HepG2 (cell line): ENCODE data around the gene NCBP2. TPM values are rescaled to one million over a fixed set of nuclear protein-coding genes. Genes with fewer than 3 reads are reported as not detected.

Source experiments
- ATF5 ChIP-seq: sonication (generic); formaldehyde crosslinking; IDR thresholded peaks from 2 replicates; pipeline ENCODE4 v1.4.0; 2020; ENCODE audit warnings: mild to moderate bottlenecking, low read depth, missing genetic modification reagents
- BRD4 ChIP-seq: sonication (generic); formaldehyde crosslinking; IDR thresholded peaks from 2 replicates; pipeline ENCODE4 v1.4.0; 2020; ENCODE audit warnings: missing genetic modification reagents
- CBX2 ChIP-seq, 2 experiments: fragments of 200-600 bp in 1 of 2; sonication (generic); formaldehyde crosslinking in 1 of 2; IDR thresholded peaks; 2 replicates each; pipeline versions ENCODE4 v1.7.0 to v1.8.1; 2018 to 2022; ENCODE audit warnings: low read depth in 2 of 2, low read length in 1 of 2, mild to moderate bottlenecking in 1 of 2, missing genetic modification reagents in 1 of 2
- GPN1 ChIP-seq: sonication (generic); formaldehyde crosslinking; IDR thresholded peaks from 2 replicates; pipeline ENCODE4 v1.5.1; 2020; ENCODE audit warnings: missing genetic modification reagents, borderline replicate concordance
- HDAC1 ChIP-seq: sonication (generic); formaldehyde crosslinking; IDR thresholded peaks from 2 replicates; pipeline ENCODE4 v1.5.1; 2020; ENCODE audit warnings: mild to moderate bottlenecking, missing genetic modification reagents
- IKZF4 ChIP-seq: sonication (generic); formaldehyde crosslinking; IDR thresholded peaks from 2 replicates; pipeline ENCODE4 v1.5.1; 2020; ENCODE audit warnings: borderline replicate concordance, mild to moderate bottlenecking, low read depth, missing genetic modification reagents; ENCODE audit errors: not compliant biosample characterization
- IRX3 ChIP-seq: sonication (generic); formaldehyde crosslinking; IDR thresholded peaks from 2 replicates; pipeline ENCODE4 v1.8.1; 2023; ENCODE audit warnings: mild to moderate bottlenecking, low read depth, missing genetic modification reagents, borderline replicate concordance
- KDM2A ChIP-seq: sonication (generic); formaldehyde crosslinking; IDR thresholded peaks from 2 replicates; pipeline ENCODE4 v1.4.0; 2020; ENCODE audit warnings: low read depth, missing genetic modification reagents, borderline replicate concordance
- KLF12 ChIP-seq: sonication (generic); formaldehyde crosslinking; IDR thresholded peaks from 2 replicates; pipeline ENCODE4 v1.4.0; 2020; ENCODE audit warnings: missing genetic modification reagents, borderline replicate concordance
- REL ChIP-seq: sonication (generic); formaldehyde crosslinking; conservative IDR thresholded peaks from 2 replicates; pipeline ENCODE4 v1.8.0; 2022; ENCODE audit warnings: mild to moderate bottlenecking, missing genetic modification reagents, moderate library complexity
- SP4 ChIP-seq: sonication (generic); formaldehyde crosslinking; IDR thresholded peaks from 2 replicates; pipeline ENCODE4 v1.8.1; 2023; ENCODE audit warnings: mild to moderate bottlenecking, missing genetic modification reagents
- SPEN ChIP-seq: sonication (generic); formaldehyde crosslinking; IDR thresholded peaks from 2 replicates; pipeline ENCODE4 v1.5.1; 2020; ENCODE audit warnings: low read depth, mild to moderate bottlenecking, missing genetic modification reagents
- YEATS2 ChIP-seq: sonication (generic); formaldehyde crosslinking; IDR thresholded peaks from 2 replicates; pipeline ENCODE4 v1.4.0; 2020; ENCODE audit warnings: missing genetic modification reagents, borderline replicate concordance
- ZBTB7A ChIP-seq: sonication (generic); formaldehyde crosslinking; IDR thresholded peaks from 2 replicates; pipeline ENCODE4 v1.8.0; 2022; ENCODE audit warnings: mild to moderate bottlenecking, missing genetic modification reagents
- ZKSCAN5 ChIP-seq: sonication (generic); formaldehyde crosslinking; IDR thresholded peaks from 2 replicates; pipeline ENCODE4 v1.5.1; 2020; ENCODE audit warnings: mild to moderate bottlenecking, missing genetic modification reagents
- ZNF331 ChIP-seq: sonication (generic); formaldehyde crosslinking; IDR thresholded peaks from 2 replicates; pipeline ENCODE4 v1.4.0; 2020; ENCODE audit warnings: missing genetic modification reagents
- ZNF34 ChIP-seq: sonication (generic); formaldehyde crosslinking; IDR thresholded peaks from 2 replicates; pipeline ENCODE4 v1.4.0; 2020; ENCODE audit warnings: mild to moderate bottlenecking, missing genetic modification reagents, borderline replicate concordance
- ZNF512B ChIP-seq: sonication (generic); formaldehyde crosslinking; IDR thresholded peaks from 2 replicates; pipeline ENCODE4 v1.5.1; 2020; ENCODE audit warnings: missing genetic modification reagents, mild to moderate bottlenecking, borderline replicate concordance
- ZNF552 ChIP-seq: sonication (generic); formaldehyde crosslinking; IDR thresholded peaks from 2 replicates; pipeline ENCODE4 v1.9.0; 2022; ENCODE audit warnings: missing genetic modification reagents, mild to moderate bottlenecking, borderline replicate concordance
- ZNF572 ChIP-seq: sonication (generic); formaldehyde crosslinking; IDR thresholded peaks from 2 replicates; pipeline ENCODE4 v1.5.1; 2020; ENCODE audit warnings: mild to moderate bottlenecking, missing genetic modification reagents
- ZNF709 ChIP-seq: sonication (generic); formaldehyde crosslinking; IDR thresholded peaks from 2 replicates; pipeline ENCODE4 v1.5.0; 2020; ENCODE audit warnings: mild to moderate bottlenecking, missing genetic modification reagents
- ZSCAN21 ChIP-seq: sonication (generic); formaldehyde crosslinking; IDR thresholded peaks from 2 replicates; pipeline ENCODE4 v1.8.0; 2022; ENCODE audit warnings: mild to moderate bottlenecking, missing genetic modification reagents, moderate library complexity, borderline replicate concordance
- polyA plus RNA-seq, 8 experiments: library from polyadenylated mRNA; depleted of rRNA in 3 of 8; stranded (reverse) in 7 of 8; unstranded in 1 of 8; fragments of >200 nt; fragmentation: Illumina TruSeq in 4 of 8; extraction: Trizol in 4 of 8; gene quantifications; 2 replicates each; pipeline versions ENCODE4 v1.2.1 to v1.2.3, GENCODE V29; 2011 to 2016; ENCODE audit warnings: low read depth in 4 of 8, missing spikeins in 1 of 8, mixed read lengths in 1 of 8; ENCODE audit not compliant: insufficient read depth in 1 of 8
- total RNA-seq, 5 experiments: library from RNA; depleted of rRNA; stranded (reverse); fragments of >200 nt; fragmentation: Illumina TruSeq; extraction: Trizol; gene quantifications; 2 replicates each; pipeline ENCODE4 v1.2.3, GENCODE V29; 2016; ENCODE audit warnings: low read depth in 1 of 5
- TF ChIP-seq, protein P1 (sequence below): sonication (generic); formaldehyde crosslinking; IDR thresholded peaks from 2 replicates; pipeline ENCODE4 v1.4.0; 2020; ENCODE audit warnings: missing genetic modification reagents

Gene NCBP2
- total and polyA plus RNA-seq, 2 of the 13 experiments (the other 11 are each of a cell fraction or from before 2014, with no cell fraction given) = 58.7 to 95.5 TPM

DNA sequence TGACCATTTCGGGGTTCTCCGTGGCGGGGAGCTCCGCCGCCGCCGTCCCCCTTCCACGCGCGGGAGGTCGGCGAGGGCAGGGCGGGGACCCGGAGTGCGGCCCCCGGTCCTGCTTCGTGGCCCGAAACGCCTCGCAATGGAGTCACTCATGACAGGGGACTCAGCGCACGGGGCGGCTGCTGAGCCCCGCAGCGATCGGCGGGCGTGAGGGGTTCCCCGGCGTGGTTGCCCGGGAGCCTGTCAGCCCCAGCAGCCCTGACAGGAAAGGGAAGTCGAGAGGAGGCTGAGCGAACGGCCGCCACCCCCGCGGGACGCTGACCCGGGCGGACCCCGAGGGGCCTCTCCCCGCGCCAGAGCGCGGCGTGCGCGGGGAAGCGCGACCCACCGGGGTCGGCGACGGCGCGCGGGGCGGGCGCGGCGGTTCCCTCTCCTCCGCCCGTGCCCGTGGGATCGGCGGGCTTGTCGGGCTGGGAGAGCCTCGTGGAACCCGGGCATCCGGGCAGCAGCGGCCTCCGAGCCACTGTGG is 26.9 kb upstream of the NCBP2 start (continued):
- TF ChIP-seq IKZF4 (CRISPR knock-in tag) = no peak
- no peak for TF ChIP-seq REL (CRISPR knock-in tag)
- TF ChIP-seq ZNF709 = no peak
- TF ChIP-seq ZSCAN21 (CRISPR knock-in tag) = peak; percentile 3; the same call in 1 of the 2 replicates
- peak; percentile 45; the same call in 1 of the 2 replicates for TF ChIP-seq KDM2A
- TF ChIP-seq ZNF331 (CRISPR knock-in tag) = no peak
- no peak for TF ChIP-seq IRX3 (CRISPR knock-in tag)
- TF ChIP-seq, protein P1, sequence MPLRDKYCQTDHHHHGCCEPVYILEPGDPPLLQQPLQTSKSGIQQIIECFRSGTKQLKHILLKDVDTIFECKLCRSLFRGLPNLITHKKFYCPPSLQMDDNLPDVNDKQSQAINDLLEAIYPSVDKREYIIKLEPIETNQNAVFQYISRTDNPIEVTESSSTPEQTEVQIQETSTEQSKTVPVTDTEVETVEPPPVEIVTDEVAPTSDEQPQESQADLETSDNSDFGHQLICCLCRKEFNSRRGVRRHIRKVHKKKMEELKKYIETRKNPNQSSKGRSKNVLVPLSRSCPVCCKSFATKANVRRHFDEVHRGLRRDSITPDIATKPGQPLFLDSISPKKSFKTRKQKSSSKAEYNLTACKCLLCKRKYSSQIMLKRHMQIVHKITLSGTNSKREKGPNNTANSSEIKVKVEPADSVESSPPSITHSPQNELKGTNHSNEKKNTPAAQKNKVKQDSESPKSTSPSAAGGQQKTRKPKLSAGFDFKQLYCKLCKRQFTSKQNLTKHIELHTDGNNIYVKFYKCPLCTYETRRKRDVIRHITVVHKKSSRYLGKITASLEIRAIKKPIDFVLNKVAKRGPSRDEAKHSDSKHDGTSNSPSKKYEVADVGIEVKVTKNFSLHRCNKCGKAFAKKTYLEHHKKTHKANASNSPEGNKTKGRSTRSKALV (CRISPR knock-in tag) = 0 out of 2 replicates have a peak, but pooled peaks have one; percentile 16
- TF ChIP-seq YEATS2 = no peak
- no peak for TF ChIP-seq ZBTB7A (CRISPR knock-in tag)
- 0 out of 2 replicates have a peak, but pooled peaks have one; percentile 35 for TF ChIP-seq SP4 (CRISPR knock-in tag)
- TF ChIP-seq ZNF572 (CRISPR knock-in tag) = no peak
- TF ChIP-seq CBX2 (IDR thresholded peaks at IDR 0.05; ENCODE audit: low read depth, low read length) = no peak
- no peak for TF ChIP-seq CBX2 (CRISPR knock-in tag; IDR thresholded peaks at IDR 0.05; ENCODE audit: low read depth)
- TF ChIP-seq SPEN = no peak
- TF ChIP-seq BRD4 = 0 out of 2 replicates have a peak, but pooled peaks have one; percentile 31
- TF ChIP-seq HDAC1 = no peak
- no peak for TF ChIP-seq KLF12
- no peak for TF ChIP-seq ZNF512B (CRISPR knock-in tag)
- TF ChIP-seq ZNF552 (CRISPR knock-in tag) = no peak
- TF ChIP-seq ATF5 (CRISPR knock-in tag) = no peak
- TF ChIP-seq GPN1 (CRISPR knock-in tag) = no peak
- TF ChIP-seq ZKSCAN5 (CRISPR knock-in tag) = no peak
- TF ChIP-seq ZNF34 (CRISPR knock-in tag) = no peak
